ENCODE results near the gene ST7. TPM values are rescaled to one million over a fixed set of nuclear protein-coding genes. Genes with fewer than 3 reads are reported as not detected.

ST7 gene
- total RNA-seq, 1 experiment from 2014 or later, result 12.4 TPM

DNA sequence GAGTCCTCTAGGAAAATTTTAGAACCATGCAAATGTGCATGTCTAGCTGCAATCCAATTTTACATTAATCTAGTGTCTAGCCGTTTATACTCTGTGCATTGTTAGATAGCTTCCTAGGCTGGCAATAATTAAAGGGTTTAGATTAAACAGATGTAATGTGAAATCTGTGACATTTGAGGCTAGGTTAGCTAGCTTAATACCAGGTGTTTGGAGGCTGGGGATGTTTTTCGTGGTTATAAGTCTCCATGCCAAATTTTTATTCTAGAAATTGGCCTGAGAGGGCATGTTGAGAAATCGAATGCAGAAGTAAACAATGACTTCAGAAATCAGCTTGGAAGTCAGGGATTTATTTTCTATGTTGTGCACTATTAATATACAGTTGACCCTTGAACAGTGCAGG is 94.2 kb downstream of the ST7 start:
- Mint-ChIP-seq H3K4me1 (peaks cover 2% of the 10 kb centered on the region; the same call in 1 of the 2 replicates), H3K36me3 (no peaks in the 10 kb centered on the region), H3K9me3 (peaks cover 8% of the 10 kb centered on the region; the same call in 1 of the 2 replicates), H3K27me3 (ENCODE audit: low read depth) (no peaks in the 10 kb centered on the region), H3K4me3 (no peak overlapping the region), H3K27ac (no peak overlapping the region)
- TF ChIP-seq, protein P1, sequence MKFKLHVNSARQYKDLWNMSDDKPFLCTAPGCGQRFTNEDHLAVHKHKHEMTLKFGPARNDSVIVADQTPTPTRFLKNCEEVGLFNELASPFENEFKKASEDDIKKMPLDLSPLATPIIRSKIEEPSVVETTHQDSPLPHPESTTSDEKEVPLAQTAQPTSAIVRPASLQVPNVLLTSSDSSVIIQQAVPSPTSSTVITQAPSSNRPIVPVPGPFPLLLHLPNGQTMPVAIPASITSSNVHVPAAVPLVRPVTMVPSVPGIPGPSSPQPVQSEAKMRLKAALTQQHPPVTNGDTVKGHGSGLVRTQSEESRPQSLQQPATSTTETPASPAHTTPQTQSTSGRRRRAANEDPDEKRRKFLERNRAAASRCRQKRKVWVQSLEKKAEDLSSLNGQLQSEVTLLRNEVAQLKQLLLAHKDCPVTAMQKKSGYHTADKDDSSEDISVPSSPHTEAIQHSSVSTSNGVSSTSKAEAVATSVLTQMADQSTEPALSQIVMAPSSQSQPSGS (CRISPR knock-in tag; IDR thresholded peaks at IDR 0.05; ENCODE audit: borderline replicate concordance, low read depth), result no peak
- TF ChIP-seq ZNF532 (CRISPR knock-in tag; IDR thresholded peaks at IDR 0.05; ENCODE audit: borderline replicate concordance), result no peak
- TF ChIP-seq, protein P2, sequence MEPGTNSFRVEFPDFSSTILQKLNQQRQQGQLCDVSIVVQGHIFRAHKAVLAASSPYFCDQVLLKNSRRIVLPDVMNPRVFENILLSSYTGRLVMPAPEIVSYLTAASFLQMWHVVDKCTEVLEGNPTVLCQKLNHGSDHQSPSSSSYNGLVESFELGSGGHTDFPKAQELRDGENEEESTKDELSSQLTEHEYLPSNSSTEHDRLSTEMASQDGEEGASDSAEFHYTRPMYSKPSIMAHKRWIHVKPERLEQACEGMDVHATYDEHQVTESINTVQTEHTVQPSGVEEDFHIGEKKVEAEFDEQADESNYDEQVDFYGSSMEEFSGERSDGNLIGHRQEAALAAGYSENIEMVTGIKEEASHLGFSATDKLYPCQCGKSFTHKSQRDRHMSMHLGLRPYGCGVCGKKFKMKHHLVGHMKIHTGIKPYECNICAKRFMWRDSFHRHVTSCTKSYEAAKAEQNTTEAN (CRISPR knock-in tag; IDR thresholded peaks at IDR 0.05), result no peak
- TF ChIP-seq EMX1 (CRISPR knock-in tag; IDR thresholded peaks at IDR 0.05), result no peak
- no peak for TF ChIP-seq ZNF138 (CRISPR knock-in tag; conservative IDR thresholded peaks at IDR 0.05)
- TF ChIP-seq ESRRA (CRISPR knock-in tag; IDR thresholded peaks at IDR 0.05; ENCODE audit: borderline replicate concordance), result no peak
- TF ChIP-seq, protein P3, sequence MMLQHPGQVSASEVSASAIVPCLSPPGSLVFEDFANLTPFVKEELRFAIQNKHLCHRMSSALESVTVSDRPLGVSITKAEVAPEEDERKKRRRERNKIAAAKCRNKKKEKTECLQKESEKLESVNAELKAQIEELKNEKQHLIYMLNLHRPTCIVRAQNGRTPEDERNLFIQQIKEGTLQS (CRISPR knock-in tag; conservative IDR thresholded peaks at IDR 0.05), result no peak
- no peak for TF ChIP-seq ZNF425 (CRISPR knock-in tag; conservative IDR thresholded peaks at IDR 0.05)
- no peak for TF ChIP-seq FOXJ3 (CRISPR knock-in tag; IDR thresholded peaks at IDR 0.05; ENCODE audit: borderline replicate concordance)
- no peak for TF ChIP-seq ELF4 (CRISPR knock-in tag; IDR thresholded peaks at IDR 0.05; ENCODE audit: low read depth)
- TF ChIP-seq SOX15 (CRISPR knock-in tag; IDR thresholded peaks at IDR 0.05), result no peak
- TF ChIP-seq ZBTB21 (CRISPR knock-in tag; IDR thresholded peaks at IDR 0.05; ENCODE audit: borderline replicate concordance), result no peak
- no peak for TF ChIP-seq IRF2 (CRISPR knock-in tag; IDR thresholded peaks at IDR 0.05; ENCODE audit: borderline replicate concordance, low read depth)
- TF ChIP-seq, protein P4, sequence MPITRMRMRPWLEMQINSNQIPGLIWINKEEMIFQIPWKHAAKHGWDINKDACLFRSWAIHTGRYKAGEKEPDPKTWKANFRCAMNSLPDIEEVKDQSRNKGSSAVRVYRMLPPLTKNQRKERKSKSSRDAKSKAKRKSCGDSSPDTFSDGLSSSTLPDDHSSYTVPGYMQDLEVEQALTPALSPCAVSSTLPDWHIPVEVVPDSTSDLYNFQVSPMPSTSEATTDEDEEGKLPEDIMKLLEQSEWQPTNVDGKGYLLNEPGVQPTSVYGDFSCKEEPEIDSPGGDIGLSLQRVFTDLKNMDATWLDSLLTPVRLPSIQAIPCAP (CRISPR knock-in tag; IDR thresholded peaks at IDR 0.05), result no peak
- POLR2A ChIA-PET, result no interaction called here
- no peak for ATAC-seq
- CTCF ChIA-PET, result no interaction called here
- no peak for DNase-seq (ENCODE audit: low spot score)

Measured in WTC11 (cell line).